Neural crest cell (in vitro differentiated cells): ENCODE results near the gene FAM193B. TPM values are rescaled to one million over a fixed set of nuclear protein-coding genes. Genes with fewer than 3 reads are reported as not detected.
"Not testable (repeated sequence)": the region's sequence is repeated elsewhere in the genome, so short reads cannot be mapped to it uniquely, and the experiment has no call there.

Experiments
- DNase-seq: peaks from one replicate; pipeline ENCODE4 v3.0.0; 2021; ENCODE audit warnings: low read depth, mixed read lengths, low spot score
- H3K27ac Mint-ChIP-seq: one replicate; pipeline ENCODE4 v1.8.0; 2021; ENCODE audit warnings: mild to moderate bottlenecking, mixed read lengths; ENCODE audit not compliant: unreplicated experiment
- H3K27me3 Mint-ChIP-seq: 2 replicates; pipeline ENCODE4 v1.8.0; 2021; ENCODE audit warnings: low read depth, mild to moderate bottlenecking, mixed read lengths
- H3K36me3 Mint-ChIP-seq: 2 replicates; pipeline ENCODE4 v1.8.0; 2021; ENCODE audit warnings: low read depth, mild to moderate bottlenecking, mixed read lengths
- H3K4me1 Mint-ChIP-seq: 2 replicates; pipeline ENCODE4 v1.8.0; 2021; ENCODE audit warnings: mixed read lengths
- H3K4me3 Mint-ChIP-seq: one replicate; pipeline ENCODE4 v1.8.0; 2021; ENCODE audit warnings: mild to moderate bottlenecking, mixed read lengths
- H3K9me3 Mint-ChIP-seq: 2 replicates; pipeline ENCODE4 v1.8.0; 2021; ENCODE audit warnings: mixed read lengths
- CTCF ChIP-seq: fragments of 200-600 bp; sonication (generic); conservative IDR thresholded peaks from 2 replicates; pipeline ENCODE4 v1.5.0; 2021; ENCODE audit warnings: antibody characterized with exemption, mild to moderate bottlenecking
- total RNA-seq: library from RNA; stranded (reverse); gene quantifications from 2 replicates; pipeline ENCODE4 v1.2.1, GENCODE V29; 2021

FAM193B gene
- total RNA-seq, 1 donor from 2014 or later = 96.3 TPM

- DNase-seq = no peak
- no peak for TF ChIP-seq CTCF
- no peaks in the 10 kb centered on the region for H3K27me3 Mint-ChIP-seq
- H3K36me3 Mint-ChIP-seq = peaks cover 2% of the 10 kb centered on the region
- peak overlapping the region; percentile 23 for H3K4me3 Mint-ChIP-seq
- H3K4me1 Mint-ChIP-seq = peaks cover 5% of the 10 kb centered on the region
- no peak overlapping the region for H3K27ac Mint-ChIP-seq
- no peaks in the 10 kb centered on the region for H3K9me3 Mint-ChIP-seq
These were observed 66.4 kb downstream of the FAM193B start for GRCh38 chr5:177487975-177488374.

GRCh38 chr5:177487144-177487543, 67.2 kb downstream of the FAM193B start:
- peaks cover 2% of the 10 kb centered on the region for H3K36me3 Mint-ChIP-seq
- no peak for TF ChIP-seq CTCF
- no peak overlapping the region for H3K27ac Mint-ChIP-seq
- H3K4me3 Mint-ChIP-seq = no peak overlapping the region
- DNase-seq = no peak
- H3K4me1 Mint-ChIP-seq = no peaks in the 10 kb centered on the region
- no peaks in the 10 kb centered on the region for H3K9me3 Mint-ChIP-seq
- no peaks in the 10 kb centered on the region for H3K27me3 Mint-ChIP-seq

- TF ChIP-seq CTCF = no peak
- Mint-ChIP-seq H3K4me3 (no peak overlapping the region), H3K36me3 (peaks cover 2% of the 10 kb centered on the region), H3K27ac (no peak overlapping the region), H3K27me3 (no peaks in the 10 kb centered on the region), H3K4me1 (no peaks in the 10 kb centered on the region), H3K9me3 (no peaks in the 10 kb centered on the region)
- no peak for DNase-seq
These were observed 68.1 kb downstream of the FAM193B start for GRCh38 chr5:177486256-177486655.

GRCh38 chr5:177485753-177486152, 68.6 kb downstream of the FAM193B start:
- H3K36me3 Mint-ChIP-seq, H3K9me3 Mint-ChIP-seq, H3K4me3 Mint-ChIP-seq, H3K4me1 Mint-ChIP-seq, H3K27me3 Mint-ChIP-seq, DNase-seq, H3K27ac Mint-ChIP-seq: not testable (repeated sequence)

GRCh38 chr5:177484902-177485549, 69.3 kb downstream of the FAM193B start:
- Mint-ChIP-seq H3K27ac (peak overlapping the region; percentile 44), H3K36me3 (peaks cover 1% of the 10 kb centered on the region)
- no peak for DNase-seq

More at GRCh38 chr5:177484902-177485549, 69.3 kb downstream of the FAM193B start:
- no peaks in the 10 kb centered on the region for H3K9me3 Mint-ChIP-seq
- H3K4me1 Mint-ChIP-seq = peaks cover 2% of the 10 kb centered on the region
- no peaks in the 10 kb centered on the region for H3K27me3 Mint-ChIP-seq
- TF ChIP-seq CTCF = no peak
- peak overlapping the region; percentile 56 for H3K4me3 Mint-ChIP-seq
